Measurements from ENCODE around the gene VRK2. TPM values are rescaled to one million over a fixed set of nuclear protein-coding genes. Genes with fewer than 3 reads are reported as not detected.

The VRK2 gene
- total and polyA plus RNA-seq, 2 experiments from 2014 or later = 11.8 to 18.1 TPM

DNA sequence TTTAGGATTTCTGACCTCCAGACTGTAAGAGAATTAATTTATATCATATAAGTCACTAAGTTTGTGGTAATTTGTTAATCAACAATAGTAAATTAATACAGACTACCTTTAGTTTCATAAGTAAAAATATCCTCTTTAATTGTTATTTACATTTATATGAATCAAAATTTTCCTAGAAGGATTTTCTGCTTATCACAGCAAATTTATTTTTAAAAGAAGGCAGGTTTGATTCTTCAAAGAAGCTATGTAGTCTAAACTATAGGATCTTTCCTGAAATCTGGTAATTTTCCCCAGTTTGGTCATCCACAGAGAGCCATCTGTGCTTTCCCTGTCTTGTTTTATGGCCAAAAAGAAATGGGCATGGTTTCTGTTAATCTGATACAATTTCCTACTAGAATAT is 13.1 kb upstream of the VRK2 start:
- H3K4me3 ChIP-seq = no peak overlapping the region
- H3K36me3 ChIP-seq = no peaks in the 10 kb centered on the region
- TF ChIP-seq, protein P1, sequence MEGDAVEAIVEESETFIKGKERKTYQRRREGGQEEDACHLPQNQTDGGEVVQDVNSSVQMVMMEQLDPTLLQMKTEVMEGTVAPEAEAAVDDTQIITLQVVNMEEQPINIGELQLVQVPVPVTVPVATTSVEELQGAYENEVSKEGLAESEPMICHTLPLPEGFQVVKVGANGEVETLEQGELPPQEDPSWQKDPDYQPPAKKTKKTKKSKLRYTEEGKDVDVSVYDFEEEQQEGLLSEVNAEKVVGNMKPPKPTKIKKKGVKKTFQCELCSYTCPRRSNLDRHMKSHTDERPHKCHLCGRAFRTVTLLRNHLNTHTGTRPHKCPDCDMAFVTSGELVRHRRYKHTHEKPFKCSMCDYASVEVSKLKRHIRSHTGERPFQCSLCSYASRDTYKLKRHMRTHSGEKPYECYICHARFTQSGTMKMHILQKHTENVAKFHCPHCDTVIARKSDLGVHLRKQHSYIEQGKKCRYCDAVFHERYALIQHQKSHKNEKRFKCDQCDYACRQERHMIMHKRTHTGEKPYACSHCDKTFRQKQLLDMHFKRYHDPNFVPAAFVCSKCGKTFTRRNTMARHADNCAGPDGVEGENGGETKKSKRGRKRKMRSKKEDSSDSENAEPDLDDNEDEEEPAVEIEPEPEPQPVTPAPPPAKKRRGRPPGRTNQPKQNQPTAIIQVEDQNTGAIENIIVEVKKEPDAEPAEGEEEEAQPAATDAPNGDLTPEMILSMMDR (IDR thresholded peaks at IDR 0.05; ENCODE audit: low read depth, low read length) = no peak
- H3K4me1 ChIP-seq (ENCODE audit: low read depth) = no peaks in the 10 kb centered on the region
- no peaks in the 10 kb centered on the region for H3K9me3 ChIP-seq (ENCODE audit: low read depth)
- no peak overlapping the region for H3K27ac ChIP-seq
- DNase-seq (ENCODE audit: low read depth in 1 of 2, low spot score in 1 of 2) = no peak
- no peaks in the 10 kb centered on the region for H3K27me3 ChIP-seq

DNA sequence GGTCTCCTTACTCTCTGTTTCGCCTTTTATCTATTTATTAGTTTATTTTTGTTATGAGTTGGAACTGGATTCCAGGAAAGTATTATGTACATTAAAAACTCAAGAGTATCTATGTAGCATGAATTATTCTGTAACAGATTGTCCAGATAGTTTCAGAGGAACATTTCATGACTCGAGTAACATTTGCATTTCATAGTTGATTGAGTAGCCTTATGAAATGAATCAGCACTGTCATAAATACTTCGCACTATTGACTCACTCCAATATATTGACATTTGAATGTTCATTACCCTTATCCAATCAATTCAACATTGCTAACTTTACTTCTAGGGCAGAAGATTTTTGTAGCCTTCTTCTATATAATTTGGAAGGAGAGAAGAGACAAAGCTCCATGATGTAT is 11.3 kb upstream of the VRK2 start:
- no peak for DNase-seq (ENCODE audit: low read depth in 1 of 2, low spot score in 1 of 2)
- H3K27me3 ChIP-seq = no peaks in the 10 kb centered on the region
- no peaks in the 10 kb centered on the region for H3K4me1 ChIP-seq (ENCODE audit: low read depth)
- H3K9me3 ChIP-seq (ENCODE audit: low read depth) = no peaks in the 10 kb centered on the region
- H3K36me3 ChIP-seq = no peaks in the 10 kb centered on the region
- H3K4me3 ChIP-seq = no peak overlapping the region
- TF ChIP-seq, protein P1 (IDR thresholded peaks at IDR 0.05; ENCODE audit: low read depth, low read length) = no peak
- no peak overlapping the region for H3K27ac ChIP-seq

DNA sequence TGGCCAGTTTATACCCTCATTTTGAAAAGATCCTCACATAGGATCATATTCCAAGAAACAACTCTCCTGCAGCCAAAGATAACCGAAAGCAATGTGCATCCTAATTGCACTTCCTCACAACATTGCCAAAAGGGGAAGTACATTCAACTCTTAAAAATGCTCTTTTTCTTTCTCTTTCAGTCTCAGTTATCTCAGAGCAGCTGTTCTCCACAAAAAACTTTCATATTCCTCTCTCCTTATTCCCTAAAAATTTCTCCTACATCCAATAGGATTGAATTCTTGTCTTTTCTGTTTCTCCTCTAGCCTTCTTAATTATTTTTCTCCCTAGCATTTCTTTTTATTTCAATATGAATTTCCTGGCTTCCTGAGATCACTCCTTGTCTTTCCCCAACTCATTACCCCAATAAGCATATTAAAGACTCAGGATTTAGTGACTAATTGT is 7.4 kb upstream of the VRK2 start:
- DNase-seq (ENCODE audit: low read depth in 1 of 2, low spot score in 1 of 2) = peak in 1 of 2 donors; percentile 64
- Histone ChIP-seq H3K36me3 (no peaks in the 10 kb centered on the region), H3K27me3 (no peaks in the 10 kb centered on the region), H3K9me3 (ENCODE audit: low read depth) (no peaks in the 10 kb centered on the region), H3K4me1 (ENCODE audit: low read depth) (peaks cover 5% of the 10 kb centered on the region), H3K4me3 (no peak overlapping the region), H3K27ac (no peak overlapping the region)
- TF ChIP-seq, protein P1 (IDR thresholded peaks at IDR 0.05; ENCODE audit: low read depth, low read length) = no peak

DNA sequence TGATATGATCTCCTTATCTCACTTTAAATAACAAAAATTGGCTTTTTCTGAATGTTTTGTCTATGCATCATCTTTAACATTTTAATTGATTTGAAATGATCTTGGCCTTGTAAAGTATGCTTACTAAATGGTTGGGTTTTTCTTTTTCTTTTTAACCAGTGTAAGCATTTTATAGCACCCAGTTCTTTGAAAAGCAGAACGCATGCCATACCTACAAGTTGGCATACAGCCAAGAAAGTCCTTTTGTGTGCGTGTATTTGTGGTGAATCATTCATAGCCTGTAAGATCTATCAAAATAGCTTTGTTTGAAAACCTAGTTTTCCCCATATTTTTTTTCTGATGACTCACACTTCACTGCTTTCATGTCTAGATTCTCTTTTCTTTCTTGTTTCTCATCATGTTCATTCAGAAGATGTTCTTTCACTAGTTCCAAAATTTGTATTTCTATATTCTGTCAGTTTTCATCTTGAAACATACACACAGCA is 4.1 kb upstream of the VRK2 start:
- Histone ChIP-seq H3K36me3 (no peaks in the 10 kb centered on the region), H3K27me3 (no peaks in the 10 kb centered on the region), H3K4me3 (no peak overlapping the region), H3K9me3 (ENCODE audit: low read depth) (no peaks in the 10 kb centered on the region), H3K27ac (no peak overlapping the region), H3K4me1 (ENCODE audit: low read depth) (peaks cover 5% of the 10 kb centered on the region)
- TF ChIP-seq, protein P1 (IDR thresholded peaks at IDR 0.05; ENCODE audit: low read depth, low read length) = no peak
- peak; percentile 44 to 92 for DNase-seq (ENCODE audit: low read depth in 1 of 2, low spot score in 1 of 2)

DNA sequence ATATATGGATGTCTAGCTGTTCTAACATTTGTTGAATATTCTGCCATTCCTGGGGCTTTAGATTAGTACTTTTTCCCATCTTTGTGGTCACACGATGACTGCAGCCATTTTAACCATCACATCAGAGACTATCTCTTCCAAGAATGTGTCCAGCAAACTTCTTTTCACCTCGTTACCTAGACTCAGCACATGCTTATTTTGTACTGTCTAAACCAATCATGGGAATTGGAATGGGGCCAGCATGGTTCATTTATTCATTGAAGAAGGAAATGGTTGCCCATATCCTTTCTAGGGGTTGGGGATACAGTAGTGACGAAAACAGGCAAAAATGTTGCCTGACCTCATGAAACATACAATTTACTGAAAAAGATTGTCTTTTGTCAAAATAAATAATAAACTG is 2.5 kb upstream of the VRK2 start:
- Histone ChIP-seq H3K27me3 (no peaks in the 10 kb centered on the region), H3K4me3 (no peak overlapping the region), H3K9me3 (ENCODE audit: low read depth) (no peaks in the 10 kb centered on the region), H3K27ac (no peak overlapping the region), H3K36me3 (no peaks in the 10 kb centered on the region), H3K4me1 (ENCODE audit: low read depth) (peaks cover 5% of the 10 kb centered on the region)
- no peak for DNase-seq (ENCODE audit: low read depth in 1 of 2, low spot score in 1 of 2)
- TF ChIP-seq, protein P1 (IDR thresholded peaks at IDR 0.05; ENCODE audit: low read depth, low read length) = no peak
